Skeletal muscle tissue (tissue), 4 donors: ENCODE data around the gene CD160. TPM values are rescaled to one million over a fixed set of nuclear protein-coding genes. Genes with fewer than 3 reads are reported as not detected.
"Not testable (repeated sequence)": the region's sequence is repeated elsewhere in the genome, so short reads cannot be mapped to it uniquely, and the experiment has no call there.

ENCODE experiments used
- H3K27ac ChIP-seq: one replicate; pipeline ENCODE4 v1.7.0; 2013; ENCODE audit warnings: mild to moderate bottlenecking, low read depth, low read length, inconsistent platforms
- H3K27me3 ChIP-seq, 3 donors: one replicate each; pipeline ENCODE4 v1.7.0; 2013; ENCODE audit warnings: low read length in 3 of 3; ENCODE audit not compliant: control insufficient read depth in 3 of 3, insufficient read depth in 3 of 3
- H3K36me3 ChIP-seq, 3 donors: one replicate each; pipeline ENCODE4 v1.7.0; 2013; ENCODE audit warnings: low read length in 3 of 3; ENCODE audit not compliant: control insufficient read depth in 3 of 3, insufficient read depth in 3 of 3
- H3K4me1 ChIP-seq, 3 donors: one replicate each; pipeline ENCODE4 v1.7.0; 2013; ENCODE audit warnings: low read length in 3 of 3, mild to moderate bottlenecking in 3 of 3; ENCODE audit not compliant: control insufficient read depth in 3 of 3, insufficient read depth in 3 of 3
- H3K4me3 ChIP-seq, 3 donors: one replicate each; pipeline ENCODE4 v1.7.0; 2013; ENCODE audit warnings: low read length in 3 of 3
- H3K9ac ChIP-seq, 3 donors: one replicate each; pipeline ENCODE4 v1.7.0; 2013; ENCODE audit warnings: low read length in 3 of 3, mild to moderate bottlenecking in 3 of 3, moderate library complexity in 2 of 3, low read depth in 1 of 3
- H3K9me3 ChIP-seq, 3 donors: one replicate each; pipeline ENCODE4 v1.7.0; 2013; ENCODE audit warnings: low read length in 3 of 3; ENCODE audit not compliant: control insufficient read depth in 3 of 3
- total RNA-seq: library from RNA; depleted of rRNA; stranded (reverse); fragments of >200 nt; gene quantifications from one replicate; pipeline ENCODE4 v1.2.3, GENCODE V29; 2014
- donor health status: Osteomylitis.

The CD160 gene
- total RNA-seq = under 0.01 TPM

GRCh38 chr1:145719230-145720079 lies at the start of gene CD160:
CD160 (plus strand) TSS chr1:145719499; CDS start chr1:145728328, 8,829 bp downstream.
- Histone ChIP-seq H3K4me3 (no peak within 1 kb of the TSS), H3K36me3 (no peaks in the 10 kb centered on the region), H3K9me3 (no peaks in the 10 kb centered on the region), H3K4me1 (peaks cover 5 to 10% (median 10%) of the 10 kb centered on the region in 3 donors), H3K9ac (no peak within 1 kb of the TSS), H3K27ac (no peak within 1 kb of the TSS), H3K27me3 (peaks cover 0 to 11% (median 3%) of the 10 kb centered on the region in 3 donors)

GRCh38 chr1:145670995-145671745 lies 48.1 kb upstream of the CD160 start:
- not testable (repeated sequence) for H3K4me3 ChIP-seq, H3K27me3 ChIP-seq, H3K9me3 ChIP-seq, H3K36me3 ChIP-seq, H3K27ac ChIP-seq, H3K9ac ChIP-seq, H3K4me1 ChIP-seq

DNA sequence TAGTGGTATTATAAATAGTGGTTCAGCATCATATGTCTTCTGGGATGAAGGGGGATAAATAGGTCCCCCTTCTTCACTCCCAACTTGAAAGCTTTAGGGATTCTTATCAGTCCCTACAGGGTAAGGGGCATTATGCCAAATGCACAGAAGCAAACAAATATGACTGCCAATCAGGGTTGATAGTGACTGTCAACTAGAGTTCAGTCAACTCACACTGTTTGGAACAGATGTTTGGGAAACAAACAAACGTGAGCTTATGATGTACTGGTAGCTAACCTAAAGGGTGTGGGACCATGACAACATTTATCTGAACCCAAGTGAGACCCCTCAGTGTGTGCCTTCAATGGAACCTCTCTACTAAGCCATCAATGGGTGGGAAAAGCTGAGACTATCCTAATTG lies 46.1 kb upstream of the CD160 start:
- H3K36me3 ChIP-seq, H3K4me3 ChIP-seq, H3K4me1 ChIP-seq, H3K27me3 ChIP-seq, H3K27ac ChIP-seq, H3K9ac ChIP-seq, H3K9me3 ChIP-seq: not testable (repeated sequence)

GRCh38 chr1:145684858-145685257 lies 34.4 kb upstream of the CD160 start:
- not testable (repeated sequence) for H3K4me3 ChIP-seq, H3K9me3 ChIP-seq, H3K36me3 ChIP-seq, H3K9ac ChIP-seq, H3K27me3 ChIP-seq, H3K27ac ChIP-seq, H3K4me1 ChIP-seq

GRCh38 chr1:145686078-145686477 lies 33.2 kb upstream of the CD160 start:
- H3K9ac ChIP-seq, H3K27me3 ChIP-seq, H3K4me1 ChIP-seq: not testable (repeated sequence)

DNA sequence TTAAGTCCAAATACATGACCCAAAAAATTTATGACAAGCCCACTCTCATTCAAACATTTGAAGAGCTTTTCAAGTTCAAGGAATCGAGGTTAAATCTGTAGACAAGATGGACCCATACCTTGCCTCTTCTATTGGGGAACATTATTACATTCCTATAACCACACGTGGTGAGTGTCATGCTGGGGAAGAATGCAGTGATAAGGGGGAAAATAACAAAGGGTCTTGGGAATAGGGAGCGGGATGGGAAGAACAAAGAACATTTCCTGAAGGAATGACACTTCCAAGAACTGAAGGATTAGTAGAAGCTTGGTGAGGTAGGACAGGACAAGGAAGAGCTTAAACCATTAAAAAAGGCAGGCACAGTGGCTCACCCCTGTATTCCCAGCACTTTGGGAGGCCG lies 31.0 kb upstream of the CD160 start:
- Histone ChIP-seq H3K9me3 (no peaks in the 10 kb centered on the region), H3K4me3 (no peak overlapping the region), H3K27ac (no peak overlapping the region), H3K36me3 (no peaks in the 10 kb centered on the region), H3K27me3 (no peaks in the 10 kb centered on the region), H3K4me1 (no peaks in the 10 kb centered on the region), H3K9ac (no peak overlapping the region)

More at GRCh38 chr1:145686078-145686477, 33.2 kb upstream of the CD160 start:
- H3K4me3 ChIP-seq, H3K36me3 ChIP-seq, H3K9me3 ChIP-seq, H3K27ac ChIP-seq: not testable (repeated sequence)

DNA sequence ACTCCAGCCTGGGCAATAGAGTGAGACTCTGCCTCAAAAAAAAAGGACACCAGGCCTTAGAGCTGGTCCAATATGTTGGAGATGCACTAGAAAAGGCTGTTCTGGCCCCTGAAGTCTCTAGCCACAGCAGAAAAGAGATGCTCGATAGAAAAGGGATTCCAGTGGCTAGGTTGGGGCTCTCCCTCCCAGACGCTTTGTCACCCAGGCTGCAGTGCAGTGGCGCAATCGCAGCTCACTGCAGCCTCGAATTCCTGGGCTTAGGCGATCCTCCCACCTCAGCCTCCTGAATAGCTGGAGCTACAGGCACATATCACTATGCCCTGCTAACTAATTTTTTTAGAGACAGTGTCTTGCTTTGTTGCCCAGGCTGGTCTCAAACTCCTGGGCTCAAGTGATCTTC lies 30.4 kb upstream of the CD160 start:
- H3K4me1 ChIP-seq = no peaks in the 10 kb centered on the region
- H3K4me3 ChIP-seq = no peak overlapping the region
- H3K9ac ChIP-seq = no peak overlapping the region
- H3K36me3 ChIP-seq = no peaks in the 10 kb centered on the region
- no peaks in the 10 kb centered on the region for H3K9me3 ChIP-seq
- H3K27me3 ChIP-seq = no peaks in the 10 kb centered on the region
- no peak overlapping the region for H3K27ac ChIP-seq

DNA sequence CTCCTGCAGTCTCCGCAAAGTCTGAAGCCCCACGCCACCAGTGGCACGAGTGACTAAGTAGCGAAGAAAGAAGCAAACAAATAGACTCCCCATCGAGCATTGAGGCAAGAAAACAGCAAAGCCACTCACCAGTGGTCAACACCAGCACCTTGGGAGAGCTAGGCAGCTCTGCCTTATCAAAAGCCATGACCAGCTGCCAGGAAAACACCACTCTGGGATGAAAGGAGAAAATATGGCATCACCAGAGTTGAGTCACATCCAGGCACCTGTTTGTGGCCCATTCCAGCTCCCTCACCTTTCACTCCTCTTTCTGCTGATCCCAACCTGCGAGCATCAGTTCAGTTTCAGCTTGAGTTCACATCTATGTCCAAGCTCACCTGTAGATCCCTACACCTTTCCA lies 29.4 kb upstream of the CD160 start:
- Histone ChIP-seq H3K27me3 (no peaks in the 10 kb centered on the region), H3K36me3 (no peaks in the 10 kb centered on the region), H3K9me3 (no peaks in the 10 kb centered on the region)

GRCh38 chr1:145690587-145691558 lies 28.4 kb upstream of the CD160 start:
- no peaks in the 10 kb centered on the region for H3K36me3 ChIP-seq
- no peak overlapping the region for H3K4me3 ChIP-seq
- no peak overlapping the region for H3K9ac ChIP-seq
- no peaks in the 10 kb centered on the region for H3K9me3 ChIP-seq
- no peaks in the 10 kb centered on the region for H3K27me3 ChIP-seq
- H3K4me1 ChIP-seq = no peaks in the 10 kb centered on the region
- no peak overlapping the region for H3K27ac ChIP-seq

More for the DNA sequence above, 29.4 kb upstream of the CD160 start:
- Histone ChIP-seq H3K9ac (no peak overlapping the region), H3K27ac (no peak overlapping the region), H3K4me1 (no peaks in the 10 kb centered on the region), H3K4me3 (no peak overlapping the region)
